Osteoblast (primary cell): Measurements from ENCODE around the gene OR14K1. TPM values are rescaled to one million over a fixed set of nuclear protein-coding genes. Genes with fewer than 3 reads are reported as not detected.
"Not testable (repeated sequence)": the region's sequence is repeated elsewhere in the genome, so short reads cannot be mapped to it uniquely, and the experiment has no call there.

Source experiments
- DNase-seq: peaks from one replicate; pipeline ENCODE4 v3.0.0; 2011; ENCODE audit warnings: low spot score, mixed read lengths; ENCODE audit not compliant: insufficient read length; ENCODE audit errors: missing footprints
- H2AFZ ChIP-seq: 2 replicates; pipeline ENCODE4 v1.6.0; 2011; ENCODE audit warnings: mild to moderate bottlenecking, low read length
- H3K27ac ChIP-seq: 2 replicates; pipeline ENCODE4 v1.5.1; 2011; ENCODE audit warnings: mild to moderate bottlenecking, low read depth, low read length, moderate library complexity
- H3K27me3 ChIP-seq: 2 replicates; pipeline ENCODE4 v1.6.0; 2012; ENCODE audit warnings: mild to moderate bottlenecking, control low read depth, inconsistent platforms, low read length, moderate library complexity; ENCODE audit not compliant: insufficient read depth
- H3K36me3 ChIP-seq: 2 replicates; pipeline ENCODE4 v1.5.1; 2011; ENCODE audit warnings: mild to moderate bottlenecking, low read length, control low read depth, moderate library complexity; ENCODE audit not compliant: insufficient read depth
- H3K4me1 ChIP-seq: 2 replicates; pipeline ENCODE4 v1.5.1; 2011; ENCODE audit warnings: mild to moderate bottlenecking, low read length, control low read depth, moderate library complexity; ENCODE audit not compliant: insufficient read depth
- H3K4me2 ChIP-seq: 2 replicates; pipeline ENCODE4 v1.6.0; 2011; ENCODE audit warnings: mild to moderate bottlenecking, low read length; ENCODE audit not compliant: insufficient read depth
- H3K4me3 ChIP-seq: fragments of 200-600 bp; sonication (generic); 3 replicates; pipeline ENCODE4 v1.5.1; 2012; ENCODE audit warnings: mild to moderate bottlenecking, low read length, inconsistent platforms; ENCODE audit not compliant: insufficient read depth
- H3K79me2 ChIP-seq: 2 replicates; pipeline ENCODE4 v1.6.0; 2012; ENCODE audit warnings: mild to moderate bottlenecking, low read length, control low read depth, inconsistent platforms; ENCODE audit not compliant: insufficient read depth
- H3K9me3 ChIP-seq: 2 replicates; pipeline ENCODE4 v1.5.1; 2011; ENCODE audit warnings: low read depth, low read length, control low read depth
- H4K20me1 ChIP-seq: 2 replicates; pipeline ENCODE4 v1.6.0; 2012; ENCODE audit warnings: mild to moderate bottlenecking, low read length, control low read depth; ENCODE audit not compliant: insufficient read depth
- total RNA-seq: library from RNA; depleted of rRNA; stranded (reverse); fragments of >200 nt; gene quantifications from 2 replicates; pipeline ENCODE4 v1.2.3, GENCODE V29; 2012
- TF ChIP-seq, protein P1 (sequence below): IDR thresholded peaks from 2 replicates; pipeline ENCODE4 v1.5.1; 2011; ENCODE audit warnings: mild to moderate bottlenecking, low read depth, low read length, moderate library complexity; ENCODE audit errors: extremely low read depth

OR14K1 gene
- total RNA-seq = 0.36 TPM in 1 of 2 replicates, not detected in the other

GRCh38 chr1:247738315-247738714, at the start of gene OR14K1:
Gene OR14K1, plus strand, starts transcription at chr1:247738615. Its CDS starts 0 bp downstream, at chr1:247738615.
- TF ChIP-seq, protein P1, sequence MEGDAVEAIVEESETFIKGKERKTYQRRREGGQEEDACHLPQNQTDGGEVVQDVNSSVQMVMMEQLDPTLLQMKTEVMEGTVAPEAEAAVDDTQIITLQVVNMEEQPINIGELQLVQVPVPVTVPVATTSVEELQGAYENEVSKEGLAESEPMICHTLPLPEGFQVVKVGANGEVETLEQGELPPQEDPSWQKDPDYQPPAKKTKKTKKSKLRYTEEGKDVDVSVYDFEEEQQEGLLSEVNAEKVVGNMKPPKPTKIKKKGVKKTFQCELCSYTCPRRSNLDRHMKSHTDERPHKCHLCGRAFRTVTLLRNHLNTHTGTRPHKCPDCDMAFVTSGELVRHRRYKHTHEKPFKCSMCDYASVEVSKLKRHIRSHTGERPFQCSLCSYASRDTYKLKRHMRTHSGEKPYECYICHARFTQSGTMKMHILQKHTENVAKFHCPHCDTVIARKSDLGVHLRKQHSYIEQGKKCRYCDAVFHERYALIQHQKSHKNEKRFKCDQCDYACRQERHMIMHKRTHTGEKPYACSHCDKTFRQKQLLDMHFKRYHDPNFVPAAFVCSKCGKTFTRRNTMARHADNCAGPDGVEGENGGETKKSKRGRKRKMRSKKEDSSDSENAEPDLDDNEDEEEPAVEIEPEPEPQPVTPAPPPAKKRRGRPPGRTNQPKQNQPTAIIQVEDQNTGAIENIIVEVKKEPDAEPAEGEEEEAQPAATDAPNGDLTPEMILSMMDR = no peak
- Histone ChIP-seq H3K4me2 (no peak within 1 kb of the TSS), H2AFZ (no peak within 1 kb of the TSS), H3K27me3 (no peaks in the 10 kb centered on the region), H3K79me2 (no peaks in the 10 kb centered on the region), H4K20me1 (no peaks in the 10 kb centered on the region), H3K9me3 (peaks cover 2% of the 10 kb centered on the region), H3K36me3 (no peaks in the 10 kb centered on the region), H3K4me3 (no peak within 1 kb of the TSS), H3K27ac (no peak within 1 kb of the TSS), H3K4me1 (no peaks in the 10 kb centered on the region)
- DNase-seq = no peak

DNA sequence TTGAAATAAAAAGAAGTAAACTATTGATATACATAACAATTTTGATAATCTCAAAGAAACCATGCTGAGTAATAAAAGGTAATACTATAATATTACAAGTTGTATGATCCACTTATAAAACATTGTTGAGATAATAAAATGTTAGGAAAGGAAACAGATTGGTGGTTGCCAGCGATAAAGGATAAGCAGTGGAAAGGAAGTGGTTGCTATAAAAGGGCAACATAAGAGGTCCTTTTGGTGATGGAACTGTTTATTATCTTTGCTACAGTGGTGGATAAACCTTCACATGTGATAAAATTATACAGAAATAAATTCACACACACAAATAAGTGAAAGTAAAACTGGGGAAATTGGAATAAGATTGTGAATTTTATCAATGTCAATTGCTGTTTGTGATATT, 37.1 kb upstream of the OR14K1 start:
- no peak for DNase-seq
- Histone ChIP-seq H2AFZ (no peak overlapping the region), H4K20me1 (no peaks in the 10 kb centered on the region), H3K36me3 (no peaks in the 10 kb centered on the region), H3K79me2 (no peaks in the 10 kb centered on the region), H3K9me3 (peaks cover 4% of the 10 kb centered on the region), H3K4me1 (no peaks in the 10 kb centered on the region), H3K4me3 (no peak overlapping the region), H3K4me2 (no peak overlapping the region), H3K27me3 (no peaks in the 10 kb centered on the region), H3K27ac (no peak overlapping the region)
- TF ChIP-seq, protein P1 = no peak

DNA sequence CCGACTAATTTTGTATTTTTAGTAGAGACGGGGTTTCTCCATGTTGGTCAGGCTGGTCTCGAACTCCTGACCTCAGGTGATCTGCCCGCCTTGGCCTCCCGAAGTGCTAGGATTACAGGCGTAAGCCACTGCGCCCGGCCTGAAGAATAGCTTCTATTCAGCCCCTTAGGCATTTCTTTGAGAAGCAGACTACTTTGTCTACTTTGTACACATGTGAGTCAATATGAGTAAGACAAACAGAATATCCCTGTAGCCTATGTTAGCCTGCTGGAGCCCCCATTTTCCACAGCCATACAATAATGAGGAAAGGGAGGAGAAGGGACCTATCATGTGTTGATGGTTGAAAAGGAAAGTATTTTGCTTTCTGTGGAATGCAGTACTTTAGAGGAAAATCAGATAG, 27.7 kb upstream of the OR14K1 start:
- H3K4me1 ChIP-seq, H3K27me3 ChIP-seq, H3K4me2 ChIP-seq, H2AFZ ChIP-seq, H3K4me3 ChIP-seq, H3K79me2 ChIP-seq, H4K20me1 ChIP-seq, DNase-seq, H3K27ac ChIP-seq, H3K36me3 ChIP-seq, H3K9me3 ChIP-seq: not testable (repeated sequence)

GRCh38 chr1:247713753-247714152, 24.7 kb upstream of the OR14K1 start:
- Histone ChIP-seq H3K4me2 (no peak overlapping the region), H2AFZ (no peak overlapping the region), H3K79me2 (no peaks in the 10 kb centered on the region), H3K4me1 (no peaks in the 10 kb centered on the region), H3K4me3 (no peak overlapping the region), H3K9me3 (peaks cover 3% of the 10 kb centered on the region), H4K20me1 (no peaks in the 10 kb centered on the region), H3K36me3 (no peaks in the 10 kb centered on the region), H3K27me3 (no peaks in the 10 kb centered on the region), H3K27ac (no peak overlapping the region)
- TF ChIP-seq, protein P1 = no peak
- DNase-seq = no peak
